ENCODE data around the gene SAT1. TPM values are rescaled to one million over a fixed set of nuclear protein-coding genes. Genes with fewer than 3 reads are reported as not detected.

SAT1 gene
- polyA plus RNA-seq, 1 donor (not counting 4 experiments of a cell fraction or from before 2014, with no cell fraction given): 1,607 TPM

- no peak for FAIRE-seq
- H3K9me3 ChIP-seq (ENCODE audit: control insufficient read depth, low read depth, low read length): no peaks in the 10 kb centered on the region
- TF ChIP-seq EZH2 (IDR thresholded peaks at IDR 0.05; ENCODE audit: low read length): no peak
- TF ChIP-seq, protein P1, sequence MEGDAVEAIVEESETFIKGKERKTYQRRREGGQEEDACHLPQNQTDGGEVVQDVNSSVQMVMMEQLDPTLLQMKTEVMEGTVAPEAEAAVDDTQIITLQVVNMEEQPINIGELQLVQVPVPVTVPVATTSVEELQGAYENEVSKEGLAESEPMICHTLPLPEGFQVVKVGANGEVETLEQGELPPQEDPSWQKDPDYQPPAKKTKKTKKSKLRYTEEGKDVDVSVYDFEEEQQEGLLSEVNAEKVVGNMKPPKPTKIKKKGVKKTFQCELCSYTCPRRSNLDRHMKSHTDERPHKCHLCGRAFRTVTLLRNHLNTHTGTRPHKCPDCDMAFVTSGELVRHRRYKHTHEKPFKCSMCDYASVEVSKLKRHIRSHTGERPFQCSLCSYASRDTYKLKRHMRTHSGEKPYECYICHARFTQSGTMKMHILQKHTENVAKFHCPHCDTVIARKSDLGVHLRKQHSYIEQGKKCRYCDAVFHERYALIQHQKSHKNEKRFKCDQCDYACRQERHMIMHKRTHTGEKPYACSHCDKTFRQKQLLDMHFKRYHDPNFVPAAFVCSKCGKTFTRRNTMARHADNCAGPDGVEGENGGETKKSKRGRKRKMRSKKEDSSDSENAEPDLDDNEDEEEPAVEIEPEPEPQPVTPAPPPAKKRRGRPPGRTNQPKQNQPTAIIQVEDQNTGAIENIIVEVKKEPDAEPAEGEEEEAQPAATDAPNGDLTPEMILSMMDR (optimal IDR thresholded peaks at IDR 0.05 in 1 of 3, IDR thresholded peaks at IDR 0.05 in 1 of 3, conservative IDR thresholded peaks at IDR 0.05 in 1 of 3; ENCODE audit: extremely low read depth in 1 of 3, insufficient read depth in 2 of 3, low read length in 3 of 3): no peak
- no peaks in the 10 kb centered on the region for H3K9me1 ChIP-seq (ENCODE audit: control insufficient read depth, extremely low read depth, insufficient read depth, low read length)
- H3K79me2 ChIP-seq (ENCODE audit: control insufficient read depth, insufficient read depth, low read length): no peaks in the 10 kb centered on the region
- dilution Hi-C loops (cut with MboI; ENCODE audit: extremely low pct_ligation_motif_present, low sequenced_read_pairs): no loop called here
- H3K4me1 ChIP-seq (ENCODE audit: control insufficient read depth, extremely low read depth, insufficient read depth, low read length): peaks cover 3% of the 10 kb centered on the region
- H3K4me3 ChIP-seq (ENCODE audit: control insufficient read depth in 2 of 3, extremely low read depth in 1 of 3, insufficient read depth in 2 of 3, low read depth in 1 of 3, low read length in 3 of 3): no peak overlapping the region
- H3K27ac ChIP-seq (ENCODE audit: control insufficient read depth, insufficient read depth, low read length): no peak overlapping the region
- H3K4me2 ChIP-seq (ENCODE audit: control insufficient read depth, extremely low read depth, insufficient read depth, low read depth, low read length): no peak overlapping the region
- no peak overlapping the region for H3K9ac ChIP-seq (ENCODE audit: control insufficient read depth, extremely low read depth, insufficient read depth, low read length)
- H4K20me1 ChIP-seq (ENCODE audit: control insufficient read depth, extremely low read depth, insufficient read depth, low read length): no peaks in the 10 kb centered on the region
- DNase-seq (ENCODE audit: low read depth, low spot score): no peak
- H3K36me3 ChIP-seq (ENCODE audit: control insufficient read depth in 2 of 2, extremely low read depth in 1 of 2, insufficient read depth in 2 of 2, low read length in 2 of 2): no peaks in the 10 kb centered on the region
- H2AFZ ChIP-seq (ENCODE audit: control insufficient read depth, low read length): no peak overlapping the region
- no peaks in the 10 kb centered on the region for H3K27me3 ChIP-seq (ENCODE audit: control insufficient read depth, extremely low read depth, insufficient read depth, low read length)
Observed at GRCh38 chrX:23822841-23823240, 39.9 kb downstream of the SAT1 start.

DNA sequence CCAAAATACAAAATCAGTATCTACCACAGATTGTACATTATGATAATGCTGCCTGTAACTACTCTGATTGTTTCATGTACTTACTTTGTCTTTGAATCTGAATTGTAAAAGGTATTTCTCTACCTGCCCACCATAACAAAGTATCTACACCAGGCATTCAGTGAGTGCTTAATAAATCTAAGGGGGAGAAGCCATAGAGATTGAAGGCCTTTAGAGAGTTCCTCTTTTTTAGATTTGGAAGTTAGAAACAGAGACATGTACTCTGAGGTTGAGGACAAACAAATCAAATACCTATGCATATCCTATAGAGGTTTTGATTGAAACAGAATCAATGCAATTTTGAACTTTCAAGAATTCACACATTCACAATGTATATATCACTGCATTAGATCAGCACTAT, 42.7 kb downstream of the SAT1 start:
- no peak for DNase-seq (ENCODE audit: low read depth, low spot score)
- H3K4me2 ChIP-seq (ENCODE audit: control insufficient read depth, extremely low read depth, insufficient read depth, low read depth, low read length): no peak overlapping the region
- H2AFZ ChIP-seq (ENCODE audit: control insufficient read depth, low read length): no peak overlapping the region
- no peaks in the 10 kb centered on the region for H3K36me3 ChIP-seq (ENCODE audit: control insufficient read depth in 2 of 2, extremely low read depth in 1 of 2, insufficient read depth in 2 of 2, low read length in 2 of 2)
- H3K4me3 ChIP-seq (ENCODE audit: control insufficient read depth in 2 of 3, extremely low read depth in 1 of 3, insufficient read depth in 2 of 3, low read depth in 1 of 3, low read length in 3 of 3): no peak overlapping the region
- dilution Hi-C loops (cut with MboI; ENCODE audit: extremely low pct_ligation_motif_present, low sequenced_read_pairs): no loop called here
- H3K79me2 ChIP-seq (ENCODE audit: control insufficient read depth, insufficient read depth, low read length): no peaks in the 10 kb centered on the region
- H3K9ac ChIP-seq (ENCODE audit: control insufficient read depth, extremely low read depth, insufficient read depth, low read length): no peak overlapping the region
- no peak overlapping the region for H3K27ac ChIP-seq (ENCODE audit: control insufficient read depth, insufficient read depth, low read length)
- no peaks in the 10 kb centered on the region for H3K27me3 ChIP-seq (ENCODE audit: control insufficient read depth, extremely low read depth, insufficient read depth, low read length)
- TF ChIP-seq, protein P1 (optimal IDR thresholded peaks at IDR 0.05 in 1 of 3, IDR thresholded peaks at IDR 0.05 in 1 of 3, conservative IDR thresholded peaks at IDR 0.05 in 1 of 3; ENCODE audit: extremely low read depth in 1 of 3, insufficient read depth in 2 of 3, low read length in 3 of 3): no peak
- no peak for TF ChIP-seq EZH2 (IDR thresholded peaks at IDR 0.05; ENCODE audit: low read length)
- H3K9me1 ChIP-seq (ENCODE audit: control insufficient read depth, extremely low read depth, insufficient read depth, low read length): no peaks in the 10 kb centered on the region
- no peaks in the 10 kb centered on the region for H3K4me1 ChIP-seq (ENCODE audit: control insufficient read depth, extremely low read depth, insufficient read depth, low read length)
- H3K9me3 ChIP-seq (ENCODE audit: control insufficient read depth, low read depth, low read length): no peaks in the 10 kb centered on the region
- H4K20me1 ChIP-seq (ENCODE audit: control insufficient read depth, extremely low read depth, insufficient read depth, low read length): no peaks in the 10 kb centered on the region
- FAIRE-seq: no peak

Data from keratinocyte (primary cell).